GM18868 (cell line): ENCODE data around the gene RAPGEF1.
"Not testable (repeated sequence)": the region's sequence is repeated elsewhere in the genome, so short reads cannot be mapped to it uniquely, and the experiment has no call there.

Experiments
- ATAC-seq: cut with Tn5 transposase; IDR thresholded peaks from one replicate; pipeline ENCODE4 v1.9.1; 2021; ENCODE audit warnings: mild to moderate bottlenecking, moderate library complexity; ENCODE audit not compliant: unreplicated experiment

The RAPGEF1 gene

DNA sequence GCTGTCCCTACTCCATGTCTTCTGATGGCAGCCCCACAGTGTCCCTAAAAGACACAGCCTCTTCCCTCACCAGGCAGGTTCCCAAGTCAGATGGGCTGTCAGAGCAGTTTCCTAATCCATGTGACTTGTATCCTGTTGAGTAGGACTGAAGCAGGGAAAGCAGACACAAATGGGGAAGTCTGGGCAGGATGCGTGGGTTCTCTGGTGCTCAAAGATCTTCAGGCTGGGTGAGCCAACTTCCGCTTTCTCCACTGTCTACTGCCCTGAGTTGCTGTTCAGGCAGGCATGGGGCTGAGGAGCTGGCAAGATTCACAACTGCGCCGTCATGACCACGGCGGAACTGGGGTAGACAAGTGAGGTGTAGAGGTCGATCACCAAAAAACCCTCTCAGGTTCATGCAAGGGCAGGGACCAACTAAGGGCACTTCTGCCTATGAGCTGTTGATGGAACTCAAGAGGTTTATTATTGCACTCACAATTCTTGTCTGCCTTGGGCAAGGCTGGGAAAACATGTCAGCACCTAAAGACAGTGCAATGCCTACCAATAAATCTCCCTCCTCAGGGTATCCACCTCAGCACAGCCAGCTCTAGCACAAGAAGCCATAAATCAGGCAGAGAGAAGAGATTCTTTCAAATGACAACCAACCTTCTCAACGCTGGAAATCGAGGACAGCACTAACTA lies 83.4 kb downstream of the RAPGEF1 start:
- peak; percentile 84 for ATAC-seq

- ATAC-seq = not testable (repeated sequence)
Observed at GRCh38 chr9:131654369-131654768, 85.5 kb downstream of the RAPGEF1 start.

- no peak for ATAC-seq
Observed at GRCh38 chr9:131651599-131651998, 88.3 kb downstream of the RAPGEF1 start.

- no peak for ATAC-seq
Observed at GRCh38 chr9:131651160-131651559, 88.7 kb downstream of the RAPGEF1 start.

DNA sequence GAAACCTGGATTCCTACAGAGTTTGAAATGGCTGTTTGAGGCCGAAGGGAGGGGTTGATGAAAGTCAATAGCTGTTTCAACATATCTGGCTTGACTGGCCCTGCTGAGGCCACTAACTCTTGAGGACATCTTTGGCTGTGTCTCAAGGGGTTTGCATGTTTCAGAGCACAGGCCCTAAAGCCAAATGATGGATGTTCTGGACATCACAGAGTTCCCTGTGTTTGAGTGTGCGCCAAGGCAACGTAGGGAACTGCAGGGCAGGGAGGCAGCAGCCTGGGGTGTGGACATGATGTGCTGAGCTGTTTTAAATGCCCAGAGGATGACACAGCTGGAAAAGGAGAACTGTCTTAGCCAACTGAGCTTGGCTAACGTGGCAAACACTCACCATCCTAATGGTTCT lies 89.6 kb downstream of the RAPGEF1 start:
- ATAC-seq = no peak

DNA sequence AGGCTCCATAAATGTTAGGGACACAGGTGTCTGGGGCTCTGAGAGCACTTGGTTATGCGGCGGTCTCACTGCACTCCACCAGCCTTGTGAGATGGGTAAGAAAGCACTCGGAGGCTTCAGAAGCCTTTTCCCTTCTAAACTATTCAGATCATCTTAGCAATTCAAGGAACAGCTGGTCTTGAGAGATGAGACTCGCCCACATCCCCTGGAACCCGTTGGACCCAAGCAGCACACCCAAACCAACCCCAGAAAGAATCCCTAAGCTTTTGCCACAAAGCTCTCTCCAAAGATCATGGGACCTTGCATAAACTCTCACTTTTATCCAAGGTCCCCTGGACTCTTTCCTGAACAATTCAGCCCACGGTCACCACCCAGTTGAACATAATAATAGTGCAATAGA lies 90.2 kb downstream of the RAPGEF1 start:
- ATAC-seq = no peak

GRCh38 chr9:131645078-131645776 lies 94.6 kb downstream of the RAPGEF1 start:
- peak; percentile 50 for ATAC-seq

- ATAC-seq = peak; percentile 74
Observed at GRCh38 chr9:131642496-131643083, 97.3 kb downstream of the RAPGEF1 start.

DNA sequence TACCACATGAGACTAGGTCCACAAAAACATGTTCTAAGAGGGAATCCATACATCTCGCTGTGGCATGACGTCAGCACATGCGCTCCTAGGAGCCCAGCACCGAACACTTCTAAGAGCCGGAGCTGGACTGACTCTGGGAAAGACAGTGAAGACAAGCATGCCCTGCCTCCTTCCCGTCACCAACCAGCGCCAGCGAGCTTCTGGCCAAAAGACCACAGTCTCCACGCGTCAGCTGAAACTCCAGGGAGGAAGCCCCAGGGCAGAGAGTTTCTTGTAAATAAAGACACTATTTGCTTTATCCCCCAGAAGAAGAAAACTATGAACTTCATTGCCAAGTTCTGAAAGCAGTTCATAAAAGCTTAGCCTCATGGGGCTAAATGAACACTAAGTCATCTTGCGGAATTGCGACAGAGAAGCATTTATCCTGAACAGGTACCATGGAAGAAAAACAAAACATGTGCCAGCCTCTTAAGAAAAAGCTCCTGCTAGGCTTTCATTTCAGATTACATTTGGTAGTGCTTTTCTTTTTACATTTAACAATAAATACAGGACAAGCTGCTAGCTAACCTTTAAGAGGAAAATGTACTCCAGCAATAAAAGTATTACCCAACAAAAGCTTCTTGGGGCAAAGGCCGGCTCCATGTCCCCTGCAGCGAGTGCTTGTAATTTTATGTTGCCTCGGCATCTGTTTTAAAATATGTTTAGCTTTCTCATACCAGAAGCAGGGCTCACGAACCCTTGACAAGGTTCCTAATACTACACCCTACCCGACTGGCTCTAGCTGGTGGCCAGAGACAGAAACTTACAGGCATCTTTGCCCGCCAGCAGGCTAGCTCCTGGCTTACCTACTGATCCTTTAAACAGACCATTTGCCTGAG lies 98.0 kb downstream of the RAPGEF1 start:
- no peak for ATAC-seq

DNA sequence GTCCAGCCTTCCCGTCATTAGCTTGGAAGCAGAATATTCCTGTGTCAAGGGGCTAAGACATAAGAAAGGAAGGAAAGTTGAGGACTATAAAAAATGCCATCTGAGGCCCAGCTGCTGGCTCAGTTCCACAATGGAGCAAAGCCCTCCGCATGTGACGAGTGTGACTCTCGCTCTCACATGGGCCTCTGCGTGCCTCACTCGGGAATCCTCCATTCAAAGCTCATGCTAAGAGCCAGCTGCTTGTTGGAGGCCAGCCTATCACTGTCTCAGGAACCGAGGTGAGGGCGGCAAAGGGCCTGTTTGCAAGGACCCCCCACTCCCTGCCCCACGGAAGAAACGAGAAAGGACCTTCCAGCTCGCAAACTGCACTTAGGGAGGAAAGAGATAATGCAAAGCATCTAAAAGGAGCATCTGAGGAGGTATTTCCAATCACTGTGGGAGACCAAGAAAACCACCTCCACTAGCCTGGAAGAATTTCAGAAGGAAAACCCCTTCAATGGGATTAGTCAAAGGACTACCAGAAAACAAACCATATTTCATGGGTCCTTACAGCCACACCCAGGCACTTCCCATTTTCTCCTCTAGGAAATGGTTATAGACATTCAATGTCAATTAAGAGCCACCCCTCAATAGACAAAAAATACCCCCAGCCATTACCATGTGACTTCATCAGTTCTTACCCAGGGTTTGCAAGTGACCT lies 99.3 kb downstream of the RAPGEF1 start:
- no peak for ATAC-seq

DNA sequence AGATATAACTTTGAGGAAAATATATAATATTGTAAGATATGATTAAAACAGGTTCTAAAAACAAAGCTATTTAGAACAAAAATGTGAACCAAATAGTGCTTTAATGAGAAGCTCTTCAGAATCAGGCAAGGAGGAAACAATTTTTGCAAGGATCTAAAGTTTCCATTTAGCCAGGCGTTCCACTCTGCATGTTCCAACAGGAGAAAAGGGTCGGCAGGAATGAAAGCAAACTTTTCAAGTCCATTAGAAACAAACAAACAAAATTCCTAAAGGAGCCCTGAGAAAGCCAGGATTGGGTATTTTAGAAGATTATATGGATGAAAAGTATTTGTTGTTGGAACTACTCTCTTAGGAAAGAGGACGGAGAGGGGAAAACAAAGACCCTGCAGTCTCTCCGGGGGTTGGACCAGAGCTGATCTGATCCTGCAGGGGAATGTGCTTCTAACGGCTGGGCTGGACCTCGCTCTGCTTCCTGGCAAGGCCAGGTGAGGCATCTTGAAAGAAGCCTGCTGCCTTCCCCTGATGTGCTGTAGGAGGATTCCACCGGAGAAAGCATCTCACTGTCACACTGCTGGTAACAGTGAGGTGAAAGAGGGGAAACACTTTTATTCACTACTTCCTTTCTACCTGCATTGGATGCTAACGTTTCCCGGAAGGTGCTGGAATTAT lies 100.0 kb downstream of the RAPGEF1 start:
- no peak for ATAC-seq

GRCh38 chr9:131636593-131636992 lies 103.3 kb downstream of the RAPGEF1 start:
- ATAC-seq = no peak

GRCh38 chr9:131635892-131636291 lies 104.0 kb downstream of the RAPGEF1 start:
- no peak for ATAC-seq

DNA sequence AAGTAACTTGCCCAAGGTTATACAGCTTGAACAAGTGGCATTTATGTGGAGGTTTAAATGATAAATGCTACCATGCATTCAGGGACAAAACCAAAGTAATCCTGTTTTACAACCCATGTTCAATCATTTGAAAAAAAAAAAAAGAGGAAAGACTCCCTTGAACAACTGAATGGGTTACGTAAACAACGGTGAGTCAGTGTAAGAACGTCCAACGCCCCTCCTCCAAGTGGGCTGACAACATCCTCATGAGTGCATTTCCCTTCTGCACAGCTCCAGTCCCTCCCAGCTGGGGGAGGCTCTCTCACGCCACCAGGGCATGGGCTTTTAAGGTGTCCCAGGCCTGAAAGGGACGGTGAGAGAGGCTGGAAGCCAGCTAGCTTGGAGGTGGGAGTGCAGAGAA lies 104.6 kb downstream of the RAPGEF1 start:
- peak; percentile 50 for ATAC-seq

- no peak for ATAC-seq
Observed at GRCh38 chr9:131633491-131634031, 106.3 kb downstream of the RAPGEF1 start.

- no peak for ATAC-seq
Observed at GRCh38 chr9:131631306-131631705, 108.6 kb downstream of the RAPGEF1 start.

GRCh38 chr9:131630205-131630831 lies 109.6 kb downstream of the RAPGEF1 start:
- peak; percentile 51 for ATAC-seq

GRCh38 chr9:131629825-131630204 lies 110.1 kb downstream of the RAPGEF1 start:
- peak; percentile 17 for ATAC-seq

GRCh38 chr9:131629226-131629500 lies 110.7 kb downstream of the RAPGEF1 start:
- ATAC-seq = no peak
